ENCODE results near the gene CBLN1.

Gene CBLN1

DNA sequence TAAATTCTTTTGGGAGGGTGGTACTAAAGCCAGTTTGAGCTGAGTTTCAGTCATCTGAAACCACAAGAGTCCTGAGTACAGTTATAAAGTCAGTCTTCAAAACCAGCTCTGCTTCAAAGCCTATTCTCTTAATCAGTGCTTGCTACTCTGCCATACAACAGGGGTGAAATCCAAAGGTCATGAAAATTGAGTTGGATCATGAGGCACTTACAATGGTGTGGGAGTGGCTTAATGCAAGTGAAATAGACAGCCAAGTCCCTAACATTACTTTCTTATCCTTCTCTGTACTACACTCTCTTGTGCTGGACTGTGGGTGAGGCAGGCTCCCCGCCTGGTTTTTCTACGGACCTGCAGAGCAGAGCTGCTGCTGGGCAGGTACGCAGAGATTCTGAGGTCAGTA, 12.4 kb downstream of the CBLN1 start:
- Histone ChIP-seq H3K36me3 (replicated peaks; ENCODE audit: low read depth, low read length) (no peaks in the 10 kb centered on the region), H3K4me3 (ENCODE audit: low read length) (no peak overlapping the region), H3K9me3 (ENCODE audit: insufficient read depth, low read length) (no peaks in the 10 kb centered on the region), H3K27ac (ENCODE audit: low read length) (no peak overlapping the region), H3K4me1 (ENCODE audit: low read length) (no peaks in the 10 kb centered on the region), H2AFZ (ENCODE audit: low read depth, low read length) (no peak overlapping the region), H3K79me2 (ENCODE audit: low read length) (no peaks in the 10 kb centered on the region), H4K20me1 (ENCODE audit: insufficient read depth, low read length) (no peaks in the 10 kb centered on the region), H3K27me3 (ENCODE audit: low read depth, low read length) (no peaks in the 10 kb centered on the region), H3K4me2 (ENCODE audit: low read length) (no peak overlapping the region), H3K9ac (ENCODE audit: low read length) (no peak overlapping the region)
- no peak for TF ChIP-seq EZH2phosphoT487 (IDR thresholded peaks at IDR 0.05; ENCODE audit: low read depth)
- TF ChIP-seq, protein P1, sequence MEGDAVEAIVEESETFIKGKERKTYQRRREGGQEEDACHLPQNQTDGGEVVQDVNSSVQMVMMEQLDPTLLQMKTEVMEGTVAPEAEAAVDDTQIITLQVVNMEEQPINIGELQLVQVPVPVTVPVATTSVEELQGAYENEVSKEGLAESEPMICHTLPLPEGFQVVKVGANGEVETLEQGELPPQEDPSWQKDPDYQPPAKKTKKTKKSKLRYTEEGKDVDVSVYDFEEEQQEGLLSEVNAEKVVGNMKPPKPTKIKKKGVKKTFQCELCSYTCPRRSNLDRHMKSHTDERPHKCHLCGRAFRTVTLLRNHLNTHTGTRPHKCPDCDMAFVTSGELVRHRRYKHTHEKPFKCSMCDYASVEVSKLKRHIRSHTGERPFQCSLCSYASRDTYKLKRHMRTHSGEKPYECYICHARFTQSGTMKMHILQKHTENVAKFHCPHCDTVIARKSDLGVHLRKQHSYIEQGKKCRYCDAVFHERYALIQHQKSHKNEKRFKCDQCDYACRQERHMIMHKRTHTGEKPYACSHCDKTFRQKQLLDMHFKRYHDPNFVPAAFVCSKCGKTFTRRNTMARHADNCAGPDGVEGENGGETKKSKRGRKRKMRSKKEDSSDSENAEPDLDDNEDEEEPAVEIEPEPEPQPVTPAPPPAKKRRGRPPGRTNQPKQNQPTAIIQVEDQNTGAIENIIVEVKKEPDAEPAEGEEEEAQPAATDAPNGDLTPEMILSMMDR (IDR thresholded peaks at IDR 0.05; ENCODE audit: low read depth, low read length), result no peak

DNA sequence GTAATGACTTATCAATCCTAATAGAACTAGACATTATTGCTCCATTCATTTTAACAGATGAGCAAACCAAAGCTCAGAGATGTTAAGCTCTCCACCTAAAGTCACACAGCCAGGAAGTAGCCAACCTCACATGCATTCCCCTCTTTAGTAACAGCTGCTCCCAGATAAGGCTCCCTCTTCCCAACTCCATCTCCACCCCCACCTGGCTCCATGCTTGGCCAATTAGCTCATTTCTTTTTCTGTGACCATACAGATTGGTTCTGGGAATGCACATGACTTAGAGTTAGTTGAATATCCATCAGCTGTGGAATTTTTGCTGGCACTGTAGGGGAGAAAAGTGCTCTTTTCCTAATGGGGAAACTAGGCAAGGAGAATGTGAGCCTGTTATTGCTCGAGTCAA, 13.0 kb downstream of the CBLN1 start:
- H3K4me1 ChIP-seq (ENCODE audit: low read length), result no peaks in the 10 kb centered on the region
- H3K4me2 ChIP-seq (ENCODE audit: low read length), result no peak overlapping the region
- no peaks in the 10 kb centered on the region for H3K27me3 ChIP-seq (ENCODE audit: low read depth, low read length)

DNA sequence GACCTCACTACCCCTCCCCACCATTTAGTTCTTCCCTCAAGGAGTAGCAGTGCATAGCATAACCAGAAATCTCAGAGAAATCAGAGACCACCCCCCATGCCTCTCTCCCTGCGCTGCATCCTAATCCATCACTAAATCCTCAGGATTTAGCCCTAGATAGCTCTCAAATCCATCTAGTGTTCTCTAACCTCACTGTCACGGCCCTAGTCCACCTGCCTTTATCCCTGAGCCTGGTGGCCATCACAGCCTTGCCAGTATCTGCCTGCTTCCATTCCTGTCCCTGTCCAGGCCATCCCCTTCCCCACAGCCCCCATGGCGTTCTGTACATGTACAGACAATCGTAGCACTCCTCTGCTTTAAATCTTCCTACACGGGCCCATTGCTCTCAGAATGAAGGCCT, 19.1 kb downstream of the CBLN1 start:
- Histone ChIP-seq H3K9ac (ENCODE audit: low read length) (no peak overlapping the region), H3K4me2 (ENCODE audit: low read length) (no peak overlapping the region), H3K27ac (ENCODE audit: low read length) (no peak overlapping the region), H3K79me2 (ENCODE audit: low read length) (no peaks in the 10 kb centered on the region), H3K4me1 (ENCODE audit: low read length) (no peaks in the 10 kb centered on the region), H2AFZ (ENCODE audit: low read depth, low read length) (no peak overlapping the region), H3K36me3 (replicated peaks; ENCODE audit: low read depth, low read length) (no peaks in the 10 kb centered on the region), H3K9me3 (ENCODE audit: insufficient read depth, low read length) (no peaks in the 10 kb centered on the region), H4K20me1 (ENCODE audit: insufficient read depth, low read length) (no peaks in the 10 kb centered on the region), H3K27me3 (ENCODE audit: low read depth, low read length) (no peaks in the 10 kb centered on the region), H3K4me3 (ENCODE audit: low read length) (no peak overlapping the region)
- TF ChIP-seq, protein P1 (IDR thresholded peaks at IDR 0.05; ENCODE audit: low read depth, low read length), result no peak
- TF ChIP-seq EZH2phosphoT487 (IDR thresholded peaks at IDR 0.05; ENCODE audit: low read depth), result no peak

More for the DNA sequence above, 13.0 kb downstream of the CBLN1 start:
- Histone ChIP-seq H3K27ac (ENCODE audit: low read length) (no peak overlapping the region), H3K79me2 (ENCODE audit: low read length) (no peaks in the 10 kb centered on the region), H4K20me1 (ENCODE audit: insufficient read depth, low read length) (no peaks in the 10 kb centered on the region), H3K4me3 (ENCODE audit: low read length) (no peak overlapping the region), H2AFZ (ENCODE audit: low read depth, low read length) (no peak overlapping the region), H3K9ac (ENCODE audit: low read length) (no peak overlapping the region), H3K9me3 (ENCODE audit: insufficient read depth, low read length) (no peaks in the 10 kb centered on the region), H3K36me3 (replicated peaks; ENCODE audit: low read depth, low read length) (no peaks in the 10 kb centered on the region)
- no peak for TF ChIP-seq EZH2phosphoT487 (IDR thresholded peaks at IDR 0.05; ENCODE audit: low read depth)
- TF ChIP-seq, protein P1 (IDR thresholded peaks at IDR 0.05; ENCODE audit: low read depth, low read length), result no peak

DNA sequence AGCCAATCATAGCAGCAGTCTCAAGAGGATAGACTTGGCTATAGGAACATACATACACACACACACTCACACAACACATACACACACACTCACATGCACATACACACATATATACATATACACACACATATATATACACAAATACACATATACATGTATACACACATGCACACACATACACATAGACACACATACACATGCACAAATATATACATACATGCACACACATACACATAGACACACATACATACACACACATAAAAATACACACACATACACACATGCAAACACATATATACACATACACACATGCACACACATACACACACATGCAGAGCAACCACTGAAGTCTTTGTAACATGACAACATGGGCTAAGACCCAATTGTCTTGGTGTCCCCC, 19.7 kb downstream of the CBLN1 start:
- H3K4me1 ChIP-seq (ENCODE audit: low read length), result no peaks in the 10 kb centered on the region
- H3K4me3 ChIP-seq (ENCODE audit: low read length), result no peak overlapping the region
- no peaks in the 10 kb centered on the region for H3K27me3 ChIP-seq (ENCODE audit: low read depth, low read length)
- H3K27ac ChIP-seq (ENCODE audit: low read length), result no peak overlapping the region
- no peak overlapping the region for H3K9ac ChIP-seq (ENCODE audit: low read length)
- H3K79me2 ChIP-seq (ENCODE audit: low read length), result no peaks in the 10 kb centered on the region
- no peaks in the 10 kb centered on the region for H3K36me3 ChIP-seq (replicated peaks; ENCODE audit: low read depth, low read length)
- H4K20me1 ChIP-seq (ENCODE audit: insufficient read depth, low read length), result no peaks in the 10 kb centered on the region
- no peak for TF ChIP-seq EZH2phosphoT487 (IDR thresholded peaks at IDR 0.05; ENCODE audit: low read depth)
- TF ChIP-seq, protein P1 (IDR thresholded peaks at IDR 0.05; ENCODE audit: low read depth, low read length), result no peak
- H3K9me3 ChIP-seq (ENCODE audit: insufficient read depth, low read length), result no peaks in the 10 kb centered on the region
- H2AFZ ChIP-seq (ENCODE audit: low read depth, low read length), result no peak overlapping the region
- no peak overlapping the region for H3K4me2 ChIP-seq (ENCODE audit: low read length)
